WTC11 (cell line): ENCODE data around the gene FRMD4B.

ENCODE experiments used
- CTCF ChIP-seq: fragments of 200-600 bp; IDR thresholded peaks from 2 replicates; pipeline ENCODE4 v1.8.0; 2022; ENCODE audit warnings: antibody characterized with exemption
- FOXP1 ChIP-seq: sonication (generic); formaldehyde crosslinking; IDR thresholded peaks from 2 replicates; pipeline ENCODE4 v1.8.0; 2022; ENCODE audit warnings: missing genetic modification reagents, mild to moderate bottlenecking, moderate library complexity, borderline replicate concordance
- NFYB ChIP-seq: sonication (generic); formaldehyde crosslinking; conservative IDR thresholded peaks from 2 replicates; pipeline ENCODE4 v1.8.0; 2022; ENCODE audit warnings: low read depth, missing genetic modification reagents
- PREB ChIP-seq: sonication (generic); formaldehyde crosslinking; IDR thresholded peaks from 2 replicates; pipeline ENCODE4 v1.8.1; 2022; ENCODE audit warnings: mild to moderate bottlenecking, missing genetic modification reagents, moderate library complexity, borderline replicate concordance
- SP1 ChIP-seq: sonication (generic); formaldehyde crosslinking; conservative IDR thresholded peaks from 2 replicates; pipeline ENCODE4 v1.8.1; 2022; ENCODE audit warnings: missing genetic modification reagents
- TP53 ChIP-seq: sonication (generic); formaldehyde crosslinking; IDR thresholded peaks from 2 replicates; pipeline ENCODE4 v1.8.1; 2023; ENCODE audit warnings: mild to moderate bottlenecking, missing genetic modification reagents
- ZMAT4 ChIP-seq: fragments of 250-450 bp; sonication (Bioruptor Pico); IDR thresholded peaks from 2 replicates; pipeline ENCODE4 v1.9.0; 2021; ENCODE audit warnings: mild to moderate bottlenecking
- ZSCAN18 ChIP-seq: fragments of 250-450 bp; sonication (Bioruptor Pico); IDR thresholded peaks from 2 replicates; pipeline ENCODE4 v2.1.2; 2022; ENCODE audit warnings: mild to moderate bottlenecking, moderate library complexity

GRCh38 chr3:69212411-69213160 is 173.3 kb downstream of the FRMD4B start:
- TF ChIP-seq ZSCAN18 (CRISPR knock-in tag) (no peak), TP53 (no peak), SP1 (CRISPR knock-in tag) (no peak), CTCF (no peak), PREB (no peak), FOXP1 (CRISPR knock-in tag) (no peak), ZMAT4 (no peak), NFYB (CRISPR knock-in tag) (no peak)
